ENCODE results near the gene CCDC142.
"Not testable (repeated sequence)": the region's sequence is repeated elsewhere in the genome, so short reads cannot be mapped to it uniquely, and the experiment has no call there.

Gene CCDC142

DNA sequence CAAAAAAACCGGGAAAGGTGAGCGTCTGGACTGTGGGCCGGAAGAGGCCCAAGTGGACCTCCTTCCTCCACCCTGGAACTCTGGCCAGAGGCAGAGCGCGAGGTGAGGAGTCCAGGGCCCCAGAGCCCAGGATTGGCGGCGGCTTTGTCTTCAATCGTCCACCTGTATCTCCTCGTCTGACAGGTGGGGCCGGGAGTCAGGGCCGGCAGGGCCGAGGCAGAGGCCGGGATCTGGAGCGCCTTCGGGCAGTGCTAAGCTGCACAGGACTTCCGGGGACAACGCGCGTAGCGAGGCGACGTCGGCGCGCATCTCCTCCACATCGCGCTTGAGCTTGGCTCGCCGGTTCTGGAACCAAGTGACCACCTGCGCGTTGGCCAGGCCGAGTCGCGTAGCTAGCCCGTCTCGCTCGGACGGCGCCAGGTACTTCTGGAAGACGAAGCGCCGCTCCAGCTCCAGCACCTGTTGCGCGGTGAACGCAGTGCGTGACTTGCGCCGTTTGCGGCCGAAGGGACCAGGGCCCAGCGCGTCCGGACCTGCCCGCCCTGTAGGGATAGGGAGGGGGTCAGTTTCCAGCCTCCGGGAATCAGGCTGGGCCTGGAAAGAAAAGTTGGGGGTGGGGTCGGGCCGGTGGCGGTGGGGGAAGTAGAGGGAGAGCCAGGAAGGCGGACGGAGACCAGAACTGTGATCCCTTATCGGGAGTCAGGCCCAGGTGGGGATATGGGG lies 15.1 kb upstream of the CCDC142 start:
- H3K27me3 Mint-ChIP-seq = peaks cover 43 to 55% of the 10 kb centered on the region in 2 donors
- H3K9me3 Mint-ChIP-seq = no peaks in the 10 kb centered on the region
- peak; percentile 30 to 52 for ATAC-seq (replicated peaks)
- peaks cover 22 to 23% of the 10 kb centered on the region in 2 donors for H3K36me3 Mint-ChIP-seq
- no peak for DNase-seq
- peaks cover 32 to 55% of the 10 kb centered on the region in 2 donors for H3K4me1 Mint-ChIP-seq
- peak overlapping the region; percentile 74 to 76 for H3K4me3 Mint-ChIP-seq
- H3K27ac Mint-ChIP-seq = peak overlapping the region; percentile 70

DNA sequence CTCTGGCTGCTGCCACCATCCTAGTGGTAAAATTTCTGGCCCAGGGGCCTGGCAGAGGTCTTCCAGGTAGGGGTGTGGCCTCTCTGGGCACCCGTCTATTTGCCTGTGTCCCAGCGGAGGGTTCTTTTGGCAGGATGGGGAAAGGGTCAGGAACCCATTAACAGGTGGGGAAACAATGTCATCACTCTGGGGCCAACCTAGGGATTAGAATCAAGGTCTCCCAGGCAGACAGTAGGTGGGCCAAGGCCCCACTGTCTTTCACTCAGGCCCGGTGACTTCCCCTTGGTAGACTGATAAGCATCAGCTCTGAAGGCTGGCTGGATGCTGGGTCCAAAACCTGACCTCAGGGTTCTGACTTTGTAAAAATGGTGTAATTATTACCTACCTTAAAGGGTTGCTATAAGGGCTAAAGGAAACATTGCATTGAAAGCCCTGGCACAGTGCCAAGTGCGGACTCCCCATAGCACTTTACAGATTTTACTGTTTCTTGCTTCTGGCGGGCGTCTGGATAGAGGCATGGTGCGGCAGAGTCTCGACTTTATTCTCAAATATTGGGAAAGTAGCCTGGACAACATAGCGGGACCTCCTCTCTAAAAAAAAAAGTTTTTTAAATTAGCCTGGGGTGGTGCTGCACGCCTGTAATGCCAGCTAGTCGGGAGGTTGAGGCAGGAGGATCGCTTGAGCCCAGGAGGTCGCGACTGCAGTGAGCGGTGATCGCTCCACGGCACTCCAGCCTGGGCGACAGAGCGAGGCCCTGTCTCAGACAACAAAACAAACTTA lies 14.4 kb upstream of the CCDC142 start:
- H3K27me3 Mint-ChIP-seq = peaks cover 37 to 48% of the 10 kb centered on the region in 2 donors
- peak overlapping the region; percentile 66 for H3K27ac Mint-ChIP-seq
- DNase-seq (no peak), ATAC-seq (replicated peaks) (no peak)
- H3K4me1 Mint-ChIP-seq = peaks cover 27 to 47% of the 10 kb centered on the region in 2 donors
- H3K4me3 Mint-ChIP-seq = peak overlapping the region; percentile 74 to 76
- peaks cover 26 to 28% of the 10 kb centered on the region in 2 donors for H3K36me3 Mint-ChIP-seq
- H3K9me3 Mint-ChIP-seq = no peaks in the 10 kb centered on the region

DNA sequence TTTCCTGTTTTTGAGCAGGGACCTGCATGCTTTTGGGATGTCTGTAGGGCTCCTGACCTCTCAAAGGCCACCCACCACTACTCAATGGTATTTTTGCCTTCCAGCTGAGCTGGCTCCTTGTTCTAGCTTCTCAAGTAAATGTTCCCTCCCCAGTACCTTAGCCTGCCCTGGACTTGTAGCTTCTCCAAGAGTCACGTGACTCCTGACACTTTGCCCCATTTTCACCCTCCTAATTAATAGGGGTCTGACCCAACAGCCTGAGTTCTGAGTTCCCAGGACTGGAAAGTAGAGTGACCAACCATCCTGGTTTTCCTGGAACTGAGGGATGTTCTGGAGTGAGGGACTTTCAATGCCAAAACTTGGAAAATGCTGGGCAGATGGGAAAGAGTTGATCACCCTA lies 12.6 kb upstream of the CCDC142 start:
- Mint-ChIP-seq H3K36me3 (peaks cover 39 to 41% of the 10 kb centered on the region in 2 donors), H3K27me3 (peaks cover 21 to 30% of the 10 kb centered on the region in 2 donors)
- no peak for DNase-seq

DNA sequence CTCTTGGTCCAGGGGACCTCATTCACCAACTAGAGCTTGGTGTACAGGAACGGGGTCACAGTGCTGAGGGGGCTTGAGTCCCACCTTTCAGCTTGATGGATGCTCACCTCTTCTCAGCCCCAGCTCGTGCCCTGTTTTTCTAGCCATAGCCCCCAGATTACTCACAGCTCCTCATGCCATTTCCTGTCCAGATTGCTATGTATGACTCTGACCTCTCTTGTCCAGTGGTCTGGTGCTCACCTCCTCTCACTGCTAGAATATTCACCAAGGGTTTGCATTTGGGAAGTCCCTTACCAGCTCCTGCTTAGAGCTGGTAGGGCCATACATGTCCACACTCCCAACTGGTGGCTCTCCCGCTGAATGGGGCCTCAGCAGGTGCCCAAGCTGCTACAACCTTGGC lies 10.7 kb upstream of the CCDC142 start:
- Mint-ChIP-seq H3K27ac (no peak overlapping the region), H3K4me3 (no peak overlapping the region), H3K9me3 (no peaks in the 10 kb centered on the region), H3K4me1 (peaks cover 15 to 26% of the 10 kb centered on the region in 2 donors), H3K36me3 (peaks cover 45 to 56% of the 10 kb centered on the region in 2 donors), H3K27me3 (peaks cover 7 to 11% of the 10 kb centered on the region in 2 donors)
- DNase-seq = no peak
- ATAC-seq (replicated peaks) = no peak

More for the DNA sequence above, 12.6 kb upstream of the CCDC142 start:
- no peak overlapping the region for H3K4me3 Mint-ChIP-seq
- no peak overlapping the region for H3K27ac Mint-ChIP-seq
- ATAC-seq (replicated peaks) = no peak
- no peaks in the 10 kb centered on the region for H3K9me3 Mint-ChIP-seq
- peaks cover 23 to 38% of the 10 kb centered on the region in 2 donors for H3K4me1 Mint-ChIP-seq

DNA sequence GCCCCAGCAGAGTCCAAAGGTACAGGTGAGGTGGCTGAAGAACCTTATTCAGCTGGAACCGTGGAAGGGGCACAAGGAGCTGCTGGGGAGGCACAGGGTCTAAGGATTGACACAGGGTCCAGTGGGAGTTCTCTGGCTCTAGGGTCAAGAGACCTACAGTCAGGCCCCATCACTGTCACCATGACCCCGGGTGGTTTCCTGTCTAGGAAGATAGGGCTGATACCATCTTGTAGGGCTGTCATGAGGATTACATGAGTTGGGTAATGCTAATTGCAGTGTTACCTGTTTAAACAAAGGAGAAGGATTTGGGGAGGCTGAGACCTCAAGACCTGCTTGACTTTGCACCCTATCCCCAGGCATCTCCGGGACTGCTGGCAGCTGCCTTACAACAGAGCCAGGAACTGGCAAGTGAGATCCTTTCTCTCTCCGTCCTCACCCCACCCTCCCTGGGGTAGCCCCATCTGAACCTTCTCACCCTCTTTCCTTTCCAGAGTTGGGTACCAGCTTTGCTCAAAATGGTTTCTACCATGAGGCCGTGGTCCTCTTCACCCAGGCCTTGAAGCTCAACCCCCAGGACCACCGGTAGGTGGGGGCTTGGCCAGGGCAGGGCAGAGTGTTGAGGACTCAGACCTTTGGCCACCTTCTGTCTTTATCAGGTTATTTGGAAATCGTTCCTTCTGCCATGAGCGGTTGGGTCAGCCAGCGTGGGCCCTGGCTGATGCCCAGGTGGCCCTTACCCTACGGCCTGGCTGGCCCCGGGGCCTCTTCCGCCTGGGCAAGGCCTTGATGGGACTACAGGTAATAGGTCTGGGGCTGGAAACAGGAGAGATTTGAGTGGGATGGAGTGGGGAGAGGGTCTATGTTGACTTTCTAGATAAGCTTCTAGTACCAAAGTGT lies 9.1 kb upstream of the CCDC142 start:
- H3K9me3 Mint-ChIP-seq = no peaks in the 10 kb centered on the region
- peaks cover 8 to 16% of the 10 kb centered on the region in 2 donors for H3K4me1 Mint-ChIP-seq
- ATAC-seq (replicated peaks) (no peak), DNase-seq (no peak)
- H3K36me3 Mint-ChIP-seq = peaks cover 45 to 60% of the 10 kb centered on the region in 2 donors
- no peaks in the 10 kb centered on the region for H3K27me3 Mint-ChIP-seq
- no peak overlapping the region for H3K4me3 Mint-ChIP-seq
- peak overlapping the region; percentile 20 for H3K27ac Mint-ChIP-seq

DNA sequence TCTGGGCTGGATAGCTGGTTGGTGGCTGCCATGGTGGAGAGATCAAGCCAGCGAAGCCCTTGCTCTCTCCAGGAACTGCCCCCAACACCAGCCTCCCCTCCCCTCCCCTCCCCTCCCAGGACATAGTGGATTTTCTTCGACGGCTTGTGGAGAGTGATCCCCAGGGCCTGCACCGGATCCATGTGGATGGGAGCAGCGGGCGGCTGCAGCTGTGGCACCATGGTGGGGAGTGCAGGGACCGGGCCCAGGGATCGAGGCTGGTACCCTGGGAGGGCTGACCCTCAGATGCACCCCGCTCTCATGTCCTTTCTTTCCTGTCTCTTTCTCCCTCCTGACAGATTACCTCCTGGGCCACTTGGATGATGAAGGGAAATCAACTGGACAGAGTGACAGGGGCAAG lies 7.1 kb upstream of the CCDC142 start:
- H3K36me3 Mint-ChIP-seq = peaks cover 49 to 67% of the 10 kb centered on the region in 2 donors
- no peak overlapping the region for H3K4me3 Mint-ChIP-seq
- DNase-seq (no peak), ATAC-seq (replicated peaks) (no peak)
- no peak overlapping the region for H3K27ac Mint-ChIP-seq
- H3K4me1 Mint-ChIP-seq = peaks cover 11 to 19% of the 10 kb centered on the region in 2 donors
- no peaks in the 10 kb centered on the region for H3K27me3 Mint-ChIP-seq
- no peaks in the 10 kb centered on the region for H3K9me3 Mint-ChIP-seq

DNA sequence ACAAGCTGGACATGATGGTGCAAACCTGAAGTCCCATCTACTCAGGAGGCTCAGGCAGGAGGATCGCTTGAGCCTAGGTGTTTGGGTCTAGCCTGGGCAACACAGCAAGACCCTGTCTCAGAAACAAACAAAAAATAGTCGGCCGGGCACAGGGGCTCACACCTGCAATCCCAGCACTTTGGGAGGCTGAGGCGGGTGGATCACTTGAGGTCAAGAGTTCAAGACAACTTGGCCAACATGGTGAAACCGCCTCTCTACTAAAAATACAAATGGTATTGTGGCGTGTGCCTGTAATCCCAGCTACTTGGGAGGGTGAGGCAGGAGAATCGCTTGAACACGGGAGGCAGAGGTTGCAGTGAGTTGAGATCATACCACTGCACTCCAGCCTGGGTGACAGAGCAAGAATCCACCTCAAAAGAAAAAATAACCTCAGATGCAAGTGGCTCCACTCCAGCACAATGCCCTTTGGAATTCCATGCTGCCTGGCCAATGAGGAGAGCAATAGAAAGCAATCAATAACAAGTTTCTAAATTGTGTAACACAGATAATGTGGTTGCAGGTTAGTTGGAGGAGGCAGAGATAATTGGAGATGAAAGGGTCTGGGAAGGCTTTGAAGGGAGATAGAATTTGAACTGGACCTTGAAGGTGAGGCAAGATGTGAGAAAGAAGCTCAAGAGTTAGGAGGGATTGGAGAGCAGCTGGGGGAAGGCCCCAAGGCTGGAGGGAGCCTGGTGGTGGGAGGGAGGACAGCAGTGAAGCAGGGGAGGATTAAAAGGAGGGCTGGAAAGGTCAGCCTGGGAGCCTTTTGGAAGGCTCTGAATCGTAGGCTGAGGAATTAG lies 6.1 kb upstream of the CCDC142 start:
- Mint-ChIP-seq H3K4me3 (no peak overlapping the region), H3K27ac (no peak overlapping the region), H3K27me3 (no peaks in the 10 kb centered on the region), H3K36me3 (peaks cover 42 to 64% of the 10 kb centered on the region in 2 donors), H3K4me1 (peaks cover 11 to 17% of the 10 kb centered on the region in 2 donors), H3K9me3 (no peaks in the 10 kb centered on the region)
- ATAC-seq (replicated peaks) (no peak), DNase-seq (no peak)

DNA sequence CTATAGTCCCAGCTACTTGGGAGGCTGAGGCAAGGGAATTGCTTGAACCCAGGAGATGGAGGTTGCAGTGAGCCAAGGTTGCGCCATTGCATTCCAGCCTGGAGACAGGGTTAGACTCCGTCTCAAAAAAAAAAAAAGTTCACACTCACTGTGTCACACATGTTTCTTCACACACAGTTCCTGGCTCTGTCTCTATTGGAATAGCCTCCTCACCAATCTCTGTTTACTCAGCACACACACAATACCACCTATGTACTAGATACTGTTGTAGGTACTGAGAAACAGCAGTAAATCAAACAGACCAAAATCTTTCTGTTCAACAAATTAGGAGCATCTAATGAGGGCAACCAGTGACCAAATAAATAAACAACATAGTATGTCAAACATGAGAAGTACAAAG lies 3.3 kb upstream of the CCDC142 start:
- H3K36me3 Mint-ChIP-seq = peaks cover 27 to 45% of the 10 kb centered on the region in 2 donors

DNA sequence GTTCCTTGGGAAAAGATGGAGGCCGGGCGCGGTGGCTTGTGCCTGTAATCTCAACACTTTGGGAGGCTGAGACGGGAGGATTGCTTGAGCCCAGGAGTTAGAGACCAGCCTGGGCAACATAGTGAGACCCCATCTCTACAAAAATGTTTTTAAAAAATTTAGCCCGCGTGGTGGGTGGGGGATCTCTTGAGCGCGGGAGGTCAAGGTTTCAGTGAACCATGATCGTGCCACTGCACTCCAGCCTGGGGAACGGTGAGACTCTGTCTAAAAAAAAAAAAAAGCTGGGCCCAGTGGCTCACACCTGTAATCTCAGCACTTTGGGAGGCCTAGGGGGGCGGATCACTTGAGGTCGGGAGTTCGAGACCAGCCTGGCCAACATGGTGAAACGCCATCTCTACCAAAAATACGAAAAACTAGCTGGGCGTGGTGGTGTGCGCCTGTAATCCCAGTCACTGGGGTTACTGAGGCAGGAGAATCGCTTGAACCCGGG lies 922 bp upstream of the CCDC142 start:
- H3K9me3 Mint-ChIP-seq; DNase-seq; H3K27me3 Mint-ChIP-seq; ATAC-seq (replicated peaks): not testable (repeated sequence)
- peak overlapping the region; percentile 93 to 99 for H3K4me3 Mint-ChIP-seq
- peak overlapping the region; percentile 99 for H3K27ac Mint-ChIP-seq
- H3K4me1 Mint-ChIP-seq = peaks cover 22 to 36% of the 10 kb centered on the region in 2 donors
- peaks cover 20 to 35% of the 10 kb centered on the region in 2 donors for H3K36me3 Mint-ChIP-seq

More for the DNA sequence above, 3.3 kb upstream of the CCDC142 start:
- no peak for ATAC-seq (replicated peaks)
- H3K4me3 Mint-ChIP-seq = no peak overlapping the region
- no peaks in the 10 kb centered on the region for H3K27me3 Mint-ChIP-seq
- no peaks in the 10 kb centered on the region for H3K9me3 Mint-ChIP-seq
- DNase-seq = no peak
- peaks cover 20 to 30% of the 10 kb centered on the region in 2 donors for H3K4me1 Mint-ChIP-seq
- no peak overlapping the region for H3K27ac Mint-ChIP-seq

DNA sequence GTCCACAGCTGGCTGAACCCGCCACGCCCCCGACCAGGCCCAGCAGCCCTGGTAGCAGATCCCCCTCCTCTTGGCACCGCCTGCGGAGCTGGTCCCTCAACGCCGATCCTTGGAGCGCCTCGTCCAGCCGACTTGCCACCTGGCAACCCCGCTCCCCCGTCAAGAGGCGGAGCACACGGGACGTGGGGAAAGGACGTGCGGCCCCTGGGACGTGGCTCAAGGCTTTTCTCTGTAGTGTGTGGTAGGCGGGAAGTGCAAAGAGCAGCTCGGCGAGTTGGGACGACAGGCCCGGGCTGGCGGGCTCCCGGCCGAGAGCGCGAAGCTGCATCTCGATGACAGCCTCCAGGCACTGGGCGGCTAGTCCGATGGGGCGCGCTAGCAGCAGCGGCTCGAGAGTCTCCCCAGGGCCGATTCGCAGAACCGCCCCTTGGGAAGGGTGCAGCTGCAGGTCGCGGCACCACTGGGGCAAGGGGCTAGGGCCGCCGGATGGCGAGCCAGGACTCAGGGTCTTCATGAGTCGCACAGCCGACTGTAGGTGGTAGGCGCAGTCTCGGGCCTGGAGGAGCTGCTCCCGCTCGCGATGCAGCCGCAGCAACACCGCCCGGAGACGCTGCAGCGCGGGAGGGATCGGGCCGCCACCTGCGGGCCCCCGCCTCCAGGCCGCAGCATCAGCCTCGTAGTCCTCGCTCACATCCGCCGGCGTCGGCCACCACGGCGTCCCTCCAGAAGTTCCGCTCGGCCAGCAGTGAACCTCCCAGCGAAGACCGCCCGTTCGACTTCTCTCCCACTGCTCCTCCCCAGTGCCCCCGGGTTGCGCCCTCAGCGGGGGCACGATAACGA lies 617 bp downstream of the CCDC142 start:
- H3K4me3 Mint-ChIP-seq = peak overlapping the region; percentile 93 to 99
- H3K36me3 Mint-ChIP-seq = peaks cover 24 to 37% of the 10 kb centered on the region in 2 donors
- H3K27ac Mint-ChIP-seq = peak overlapping the region; percentile 99
- ATAC-seq (replicated peaks) = peak; percentile 61
- H3K4me1 Mint-ChIP-seq = peaks cover 25 to 41% of the 10 kb centered on the region in 2 donors
- peak; percentile 59 for DNase-seq
- no peaks in the 10 kb centered on the region for H3K9me3 Mint-ChIP-seq
- no peaks in the 10 kb centered on the region for H3K27me3 Mint-ChIP-seq

DNA sequence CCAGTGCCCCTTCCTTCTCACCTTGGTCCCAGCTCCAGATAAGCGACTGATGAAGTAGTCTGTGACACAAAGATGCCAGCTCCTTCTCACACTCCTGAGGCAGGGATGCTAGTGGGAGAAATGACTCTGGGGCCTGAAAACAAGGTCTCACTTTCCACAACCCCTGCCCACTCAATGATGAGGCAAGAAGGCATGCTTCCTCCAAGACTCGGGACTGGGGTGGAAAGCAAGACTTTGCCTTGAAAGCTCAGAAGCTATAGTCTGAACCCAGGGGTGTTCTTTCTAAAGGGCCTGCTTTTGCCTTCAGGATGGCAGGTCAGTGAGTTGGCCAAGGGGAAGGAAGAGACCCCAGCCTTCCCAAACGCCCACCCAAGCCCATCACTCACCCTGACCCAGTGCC lies 1.4 kb downstream of the CCDC142 start:
- H3K27ac Mint-ChIP-seq = no peak overlapping the region
- DNase-seq = no peak
- no peaks in the 10 kb centered on the region for H3K27me3 Mint-ChIP-seq
- ATAC-seq (replicated peaks) = no peak
- peaks cover 21 to 31% of the 10 kb centered on the region in 2 donors for H3K36me3 Mint-ChIP-seq
- H3K9me3 Mint-ChIP-seq = no peaks in the 10 kb centered on the region
- H3K4me1 Mint-ChIP-seq = peaks cover 23 to 36% of the 10 kb centered on the region in 2 donors
- peak overlapping the region; percentile 93 to 99 for H3K4me3 Mint-ChIP-seq

DNA sequence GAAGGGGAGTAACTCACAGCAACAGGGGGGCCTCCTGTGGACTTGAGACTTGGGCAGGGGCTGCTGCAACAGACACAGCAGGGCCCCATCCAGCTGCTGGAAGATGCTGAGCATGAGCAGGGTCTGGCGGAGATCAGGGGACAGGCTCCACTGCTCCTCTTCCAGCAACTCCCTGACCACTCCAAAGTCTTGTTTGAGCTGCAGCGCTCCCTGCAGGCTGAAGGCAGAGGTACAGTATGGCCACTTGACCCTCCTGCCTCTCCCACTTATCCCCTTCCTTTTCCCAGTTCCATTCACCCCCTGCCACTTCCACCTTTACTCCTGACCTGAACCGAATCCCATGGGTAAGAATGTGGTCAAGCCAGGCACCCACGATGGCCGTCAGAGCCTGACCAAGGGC lies 7.9 kb downstream of the CCDC142 start:
- no peak overlapping the region for H3K4me3 Mint-ChIP-seq
- no peak for ATAC-seq (replicated peaks)
- H3K27me3 Mint-ChIP-seq = no peaks in the 10 kb centered on the region
- H3K36me3 Mint-ChIP-seq = peaks cover 32 to 45% of the 10 kb centered on the region in 2 donors
- no peaks in the 10 kb centered on the region for H3K9me3 Mint-ChIP-seq
- H3K4me1 Mint-ChIP-seq = peaks cover 14 to 42% of the 10 kb centered on the region in 2 donors
- DNase-seq = no peak
- peak overlapping the region; percentile 15 for H3K27ac Mint-ChIP-seq

Data from stimulated activated naive B cell treated with anti-CD40 and anti-IgM and Interleukin-4, amounts not matched to agents 10 μg/mL and 1 μg/mL and 100 μg/mL, for 72 hours (primary cell).